H1 (cell line): ENCODE results near the gene IGF1. TPM values are rescaled to one million over a fixed set of nuclear protein-coding genes. Genes with fewer than 3 reads are reported as not detected.

Source experiments
- CTCF ChIA-PET: fragments of 300-600 bp; sonication (Branson Sonifier 250); formaldehyde crosslinking; loops from one replicate; lab custom pipeline; 2021; ENCODE audit not compliant: partially characterized antibody; lab: Charles Lee
- POLR2A ChIA-PET: fragments of 300-600 bp; sonication (Branson Sonifier 250); formaldehyde crosslinking; loops from one replicate; lab custom pipeline; 2021; ENCODE audit warnings: inconsistent platforms; ENCODE audit not compliant: partially characterized antibody; lab: Charles Lee
- DNase-seq, 2 experiments: peaks; one replicate each; pipeline versions ENCODE4 v3.0.0 to v3.0.0-alpha.2; 2010 to 2022; ENCODE audit warnings: low spot score in 2 of 2, low read depth in 1 of 2, mixed read lengths in 1 of 2
- FAIRE-seq: peaks from 2 replicates; lab custom pipeline; 2011; peaks lifted over from hg19 to GRCh38; lab: Jason Lieb, UNC
- H2AFZ ChIP-seq: 2 replicates; pipeline ENCODE4 v1.8.1; 2012; ENCODE audit warnings: low read length, inconsistent platforms
- H2AK5ac ChIP-seq: 2 replicates; pipeline ENCODE4 v1.6.1; 2013; ENCODE audit warnings: low read depth, low read length
- H2BK120ac ChIP-seq: replicated peaks from 2 replicates; pipeline ENCODE3; 2013; ENCODE audit warnings: low read depth, low read length, inconsistent platforms
- H2BK12ac ChIP-seq: 2 replicates; pipeline ENCODE4 v1.6.1; 2013; ENCODE audit warnings: low read depth, low read length
- H2BK15ac ChIP-seq: 2 replicates; pipeline ENCODE4 v1.6.1; 2013; ENCODE audit warnings: low read length
- H2BK20ac ChIP-seq: 2 replicates; pipeline ENCODE4 v1.6.1; 2013; ENCODE audit warnings: low read length
- H2BK5ac ChIP-seq: 2 replicates; pipeline ENCODE4 v1.6.1; 2013; ENCODE audit warnings: low read depth, low read length
- H3K14ac ChIP-seq: 2 replicates; pipeline ENCODE4 v1.6.1; 2013; ENCODE audit warnings: inconsistent platforms; ENCODE audit not compliant: insufficient read length
- H3K18ac ChIP-seq: 2 replicates; pipeline ENCODE4 v1.6.1; 2013; ENCODE audit warnings: low read length; ENCODE audit errors: extremely low read depth
- H3K23ac ChIP-seq: 2 replicates; pipeline ENCODE4 v1.6.1; 2013; ENCODE audit warnings: inconsistent platforms; ENCODE audit not compliant: insufficient read length
- H3K23me2 ChIP-seq: 2 replicates; pipeline ENCODE4 v1.6.1; 2013; ENCODE audit warnings: low read depth, low read length
- H3K27ac ChIP-seq: 2 replicates; pipeline ENCODE4 v1.6.1; 2011; ENCODE audit warnings: low read depth, low read length, inconsistent platforms
- H3K27me3 ChIP-seq, 4 experiments: replicated peaks in 1 of 4; 1 replicate in 1 of 4; 2 replicates in 3 of 4; pipeline versions ENCODE4 v1.6.1 to v1.8.1; 2011 to 2013; ENCODE audit warnings: low read length in 3 of 4, mild to moderate bottlenecking in 3 of 4, inconsistent platforms in 2 of 4, mixed read lengths in 2 of 4, moderate library complexity in 1 of 4; ENCODE audit not compliant: control insufficient read depth in 3 of 4, insufficient read depth in 3 of 4; ENCODE audit errors: extremely low read depth in 1 of 4
- H3K36me3 ChIP-seq, 4 experiments: 2 replicates each; pipeline versions ENCODE4 v1.6.1 to v1.8.1; 2011 to 2013; ENCODE audit warnings: mild to moderate bottlenecking in 4 of 4, low read length in 3 of 4, moderate library complexity in 2 of 4, control low read depth in 1 of 4, inconsistent platforms in 1 of 4; ENCODE audit not compliant: insufficient read depth in 4 of 4, control insufficient read depth in 2 of 4
- H3K4ac ChIP-seq: replicated peaks from 2 replicates; pipeline ENCODE3; 2013; ENCODE audit warnings: low read length, low read depth, mixed read lengths, inconsistent platforms; ENCODE audit not compliant: insufficient read length
- H3K4me1 ChIP-seq, 4 experiments: replicated peaks in 1 of 4; 1 replicate in 1 of 4; 2 replicates in 3 of 4; pipeline versions ENCODE4 v1.6.1 to v1.8.1; 2011 to 2013; ENCODE audit warnings: low read length in 3 of 4, inconsistent platforms in 2 of 4, mixed read lengths in 1 of 4; ENCODE audit not compliant: insufficient read depth in 4 of 4, control insufficient read depth in 3 of 4
- H3K4me2 ChIP-seq, 2 experiments: 2 replicates each; pipeline versions ENCODE4 v1.6.1 to v1.8.1; 2011 to 2013; ENCODE audit warnings: low read depth in 2 of 2, low read length in 2 of 2, control low read depth in 1 of 2, inconsistent platforms in 1 of 2, mild to moderate bottlenecking in 1 of 2; ENCODE audit not compliant: insufficient read depth in 1 of 2
- H3K4me3 ChIP-seq, 4 experiments: fragments of 200-600, 300-600 bp in 1 of 4; sonication (generic), shearing (Covaris generic), sonication (Bioruptor Twin) in 1 of 4; 2 replicates each; pipeline versions ENCODE4 v1.5.1 to v1.8.1; 2011 to 2016; ENCODE audit warnings: low read length in 4 of 4, low read depth in 3 of 4, control low read depth in 2 of 4, inconsistent platforms in 2 of 4, mild to moderate bottlenecking in 2 of 4, mixed read lengths in 1 of 4, moderate library complexity in 1 of 4; ENCODE audit not compliant: insufficient read depth in 2 of 4; ENCODE audit errors: extremely low read depth in 1 of 4
- H3K56ac ChIP-seq: replicated peaks from 2 replicates; pipeline ENCODE3; 2013; ENCODE audit warnings: low read depth, mild to moderate bottlenecking, mixed read lengths, low read length, inconsistent platforms; ENCODE audit not compliant: insufficient read length
- H3K79me1 ChIP-seq: 2 replicates; pipeline ENCODE4 v1.6.1; 2013; ENCODE audit warnings: low read depth, low read length, control low read depth
- H3K79me2 ChIP-seq, 2 experiments: 2 replicates each; pipeline versions ENCODE4 v1.6.1 to v1.8.1; 2012 to 2013; ENCODE audit warnings: low read length in 2 of 2, mild to moderate bottlenecking in 2 of 2, inconsistent platforms in 1 of 2; ENCODE audit not compliant: insufficient read depth in 2 of 2, control insufficient read depth in 1 of 2
- H3K9ac ChIP-seq, 4 experiments: replicated peaks in 1 of 4; 1 replicate in 1 of 4; 2 replicates in 3 of 4; pipeline versions ENCODE4 v1.6.1 to v1.8.1; 2011 to 2013; ENCODE audit warnings: low read depth in 3 of 4, low read length in 3 of 4, control low read depth in 2 of 4, mild to moderate bottlenecking in 2 of 4, moderate library complexity in 2 of 4, inconsistent platforms in 1 of 4; ENCODE audit errors: extremely low read depth in 1 of 4
- H3K9me3 ChIP-seq, 2 experiments: 2 replicates each; pipeline versions ENCODE4 v1.6.1 to v1.8.1; 2012 to 2013; ENCODE audit warnings: mild to moderate bottlenecking in 2 of 2, moderate library complexity in 2 of 2, control low read depth in 1 of 2, inconsistent platforms in 1 of 2, low read depth in 1 of 2, low read length in 1 of 2, mixed read lengths in 1 of 2; ENCODE audit not compliant: insufficient read depth in 2 of 2
- H4K20me1 ChIP-seq, 2 experiments: replicated peaks in 1 of 2; 2 replicates each; pipeline versions ENCODE3 to v1.8.1; 2011 to 2013; ENCODE audit warnings: inconsistent platforms in 2 of 2, low read length in 2 of 2, mild to moderate bottlenecking in 1 of 2; ENCODE audit not compliant: insufficient read depth in 2 of 2, control insufficient read depth in 1 of 2
- H4K5ac ChIP-seq: 2 replicates; pipeline ENCODE4 v1.6.1; 2013; ENCODE audit warnings: low read length, low read depth, mixed read lengths, inconsistent platforms; ENCODE audit not compliant: insufficient read length
- H4K8ac ChIP-seq: 2 replicates; pipeline ENCODE4 v1.8.0; 2013; ENCODE audit warnings: mild to moderate bottlenecking, moderate library complexity, low read length, inconsistent platforms; ENCODE audit not compliant: insufficient read depth; ENCODE audit errors: extremely low read depth
- H4K91ac ChIP-seq: replicated peaks from 2 replicates; pipeline ENCODE3; 2013; ENCODE audit warnings: low read length, mixed read lengths, inconsistent platforms; ENCODE audit not compliant: insufficient read length
- BRCA1 ChIP-seq: IDR thresholded peaks from 2 replicates; pipeline ENCODE4 v1.6.1; 2012; ENCODE audit warnings: low read depth, low read length, improper control_type of control experiment
- WGBS, 2 experiments: shearing (Covaris generic) in 1 of 2; methylation state at CpG; one replicate each; pipeline versions ENCODE4 v1.1.6 to v1.1.7; 2013 to 2015; ENCODE audit warnings: low lambda C conversion rate in 2 of 2, mixed read lengths in 2 of 2, inconsistent platforms in 1 of 2, low coverage in 1 of 2, missing lambda C conversion rate in 1 of 2; ENCODE audit not compliant: insufficient replicate concordance in 2 of 2, insufficient coverage in 1 of 2, insufficient read length in 1 of 2; ENCODE audit errors: extremely low coverage in 1 of 2, missing lambda C conversion rate in 1 of 2; 5-methylcytosine and 5-hydroxymethylcytosine counted together
- polyA plus RNA-seq, 7 experiments: library from polyadenylated mRNA; depleted of rRNA in 3 of 7; stranded (reverse) in 5 of 7; unstranded in 2 of 7; fragments of >200 nt in 5 of 7; fragments of 200-250 nt in 2 of 7; gene quantifications; 1 replicate in 5 of 7; 2 replicates in 1 of 7; 4 replicates in 1 of 7; pipeline versions ENCODE4 v1.2.1 to v1.2.3, GENCODE V29; 2011 to 2013; ENCODE audit warnings: missing spikeins in 2 of 7, mixed read lengths in 2 of 7
- total RNA-seq: library from RNA; stranded (reverse); fragmentation: NEBNext Ultra II Directional; extraction: Animal tissue kit (Norgen Biotek cat#: 25700); gene quantifications from 2 replicates; pipeline ENCODE4 v1.2.1, GENCODE V29; 2021

Gene IGF1
- total and polyA plus RNA-seq, 2 of the 8 experiments (the other 6 are each of a cell fraction or from before 2014, with no cell fraction given), result not detected

- Histone ChIP-seq H3K23me2 (no peaks in the 10 kb centered on the region), H3K23ac (no peak overlapping the region), H3K79me2 (no peaks in the 10 kb centered on the region), H2BK20ac (no peak overlapping the region), H3K4me3 (no peak overlapping the region), H3K4me2 (no peak overlapping the region), H3K27ac (no peak overlapping the region), H4K8ac (no peak overlapping the region), H2BK120ac (no peak overlapping the region), H3K56ac (no peak overlapping the region), H4K20me1 (no peaks in the 10 kb centered on the region), H3K79me1 (no peaks in the 10 kb centered on the region), H4K91ac (no peak overlapping the region), H2AFZ (no peak overlapping the region), H4K5ac (no peak overlapping the region), H2BK5ac (no peak overlapping the region), H2BK12ac (no peak overlapping the region), H3K27me3 (no peaks in the 10 kb centered on the region), H3K36me3 (no peaks in the 10 kb centered on the region), H3K4me1 (no peaks in the 10 kb centered on the region), H2AK5ac (no peak overlapping the region), H3K9ac (no peak overlapping the region), H3K9me3 (no peaks in the 10 kb centered on the region), H3K14ac (no peak overlapping the region), H3K4ac (no peak overlapping the region), H3K18ac (no peak overlapping the region), H2BK15ac (no peak overlapping the region)
- ChIA-PET POLR2A (no interaction called here), CTCF (interaction anchor here (0.6 to 2.3 kb wide), 3 partner anchors 9 to 1118 kb away, joined by 3 to 4 read pairs (median 3); no protein-coding TSS in a partner anchor)
- FAIRE-seq (no peak), DNase-seq (no peak)
- WGBS, 2 experiments, result 93% methylated on average over 11 of the region's 11 CpGs; no CpG with 5 or more reads in 1 of the 2 experiments
- TF ChIP-seq BRCA1, result no peak
These were observed 40.6 kb downstream of the IGF1 start for GRCh38 chr12:102439426-102440405.
